Activated T-helper 1 cell treated with anti-CD3 and anti-CD28 coated beads, Interleukin-12 subunit alpha, Interleukin-12 subunit beta, Interleukin-2, Interleukin-4 antibody, amounts not matched to agents 30 ng/mL and 10 ng/mL and 1 ng/mL, durations not matched to agents 14 hours and 24 hours and 36 hours (primary cell): ENCODE data around the gene ADGRE3. TPM values are rescaled to one million over a fixed set of nuclear protein-coding genes. Genes with fewer than 3 reads are reported as not detected.
"Not testable (repeated sequence)": the region's sequence is repeated elsewhere in the genome, so short reads cannot be mapped to it uniquely, and the experiment has no call there.

Experiments used
- DNase-seq: peaks from one replicate; pipeline ENCODE4 v3.0.0; 2021; ENCODE audit warnings: low spot score
- H3K27ac Mint-ChIP-seq: one replicate; pipeline ENCODE4 v1.8.0; 2021; ENCODE audit warnings: mild to moderate bottlenecking, mixed read lengths
- H3K27me3 Mint-ChIP-seq: one replicate; pipeline ENCODE4 v1.8.0; 2022; ENCODE audit warnings: mild to moderate bottlenecking, moderate library complexity, mixed read lengths; ENCODE audit not compliant: insufficient read depth
- H3K36me3 Mint-ChIP-seq: one replicate; pipeline ENCODE4 v1.8.0; 2021; ENCODE audit warnings: low read depth, mixed read lengths
- H3K4me1 Mint-ChIP-seq: one replicate; pipeline ENCODE4 v1.8.0; 2021; ENCODE audit warnings: low read depth, mixed read lengths
- H3K4me3 Mint-ChIP-seq: one replicate; pipeline ENCODE4 v1.8.0; 2021; ENCODE audit warnings: mild to moderate bottlenecking, moderate library complexity, mixed read lengths
- H3K9me3 Mint-ChIP-seq: one replicate; pipeline ENCODE4 v1.8.0; 2021; ENCODE audit warnings: mixed read lengths
- intact Hi-C: fragments of 100-400 bp; cut with micrococcal nuclease; formaldehyde crosslinking; loops from one replicate; pipeline ENCODE4 v1.15.1; 2024
- total RNA-seq: library from RNA; stranded (reverse); gene quantifications from 2 replicates; pipeline ENCODE4 v1.2.3, GENCODE V29; 2022

Gene ADGRE3
- total RNA-seq, 1 donor from 2014 or later: not detected

DNA sequence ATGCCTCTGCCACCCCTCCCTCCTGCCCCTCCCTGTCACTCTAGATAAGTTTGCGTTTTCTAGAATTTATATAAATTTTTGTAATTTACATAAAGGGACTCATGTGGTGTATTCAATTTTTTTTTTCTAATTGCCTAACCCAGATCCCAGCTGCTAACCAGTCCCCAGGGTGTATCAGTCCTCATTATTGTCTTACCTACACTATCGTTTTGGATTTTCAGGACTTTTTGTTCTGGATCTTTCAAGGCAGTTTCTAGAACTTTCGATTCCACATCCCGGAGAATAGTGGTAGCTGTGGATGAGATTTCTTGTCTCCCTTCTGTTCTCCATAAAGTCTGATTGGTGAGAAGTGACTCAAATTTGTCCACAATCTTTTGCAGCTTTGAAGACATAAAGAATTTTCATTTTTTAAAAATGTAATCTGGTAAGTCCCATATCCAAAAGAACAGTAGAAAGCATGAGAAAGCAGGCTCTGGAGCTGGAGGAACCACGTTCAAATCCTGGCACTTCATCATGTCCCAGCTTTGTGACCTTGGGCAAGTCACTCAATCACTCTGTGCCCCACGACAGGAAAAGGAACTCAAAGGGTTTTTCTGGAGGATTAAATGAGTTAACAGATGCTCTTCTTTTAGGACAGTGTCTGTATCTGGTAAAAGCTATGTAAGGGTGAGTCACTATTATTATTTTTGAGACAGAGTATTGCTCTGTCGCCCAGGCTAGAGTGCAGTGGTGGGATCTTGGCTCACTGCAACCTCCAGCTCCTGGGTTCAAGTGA is 19.7 kb downstream of the ADGRE3 start:
- H3K4me1 Mint-ChIP-seq: no peaks in the 10 kb centered on the region
- H3K4me3 Mint-ChIP-seq: no peak overlapping the region
- H3K36me3 Mint-ChIP-seq: no peaks in the 10 kb centered on the region
- DNase-seq: no peak
- no peak overlapping the region for H3K27ac Mint-ChIP-seq
- intact Hi-C loops: no loop called here
- H3K27me3 Mint-ChIP-seq: no peaks in the 10 kb centered on the region
- no peaks in the 10 kb centered on the region for H3K9me3 Mint-ChIP-seq

DNA sequence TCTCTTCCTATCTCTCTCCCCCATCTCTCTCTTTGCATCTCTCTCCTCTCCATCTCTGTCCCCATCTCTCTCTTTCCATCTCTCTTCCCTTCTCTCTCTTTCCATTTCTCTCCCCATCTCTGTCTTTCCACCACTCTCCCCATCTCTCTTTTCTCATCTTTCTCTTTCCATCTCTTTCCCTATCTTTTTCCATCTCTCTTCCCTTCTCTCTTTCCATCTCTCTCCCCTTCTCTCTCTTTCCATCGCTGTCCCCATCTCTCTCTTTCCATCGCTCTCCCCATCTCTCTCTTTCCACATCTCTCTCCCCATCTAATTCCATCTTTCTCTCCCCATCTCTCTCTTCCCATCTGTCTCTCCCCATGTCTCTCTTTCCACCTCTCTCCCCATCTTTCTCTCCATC is 24.5 kb downstream of the ADGRE3 start:
- Mint-ChIP-seq H3K36me3 (no peaks in the 10 kb centered on the region), H3K27ac (no peak overlapping the region), H3K4me1 (no peaks in the 10 kb centered on the region), H3K9me3 (no peaks in the 10 kb centered on the region), H3K4me3 (no peak overlapping the region), H3K27me3 (peaks cover 1% of the 10 kb centered on the region)
- intact Hi-C loops: no loop called here
- no peak for DNase-seq

DNA sequence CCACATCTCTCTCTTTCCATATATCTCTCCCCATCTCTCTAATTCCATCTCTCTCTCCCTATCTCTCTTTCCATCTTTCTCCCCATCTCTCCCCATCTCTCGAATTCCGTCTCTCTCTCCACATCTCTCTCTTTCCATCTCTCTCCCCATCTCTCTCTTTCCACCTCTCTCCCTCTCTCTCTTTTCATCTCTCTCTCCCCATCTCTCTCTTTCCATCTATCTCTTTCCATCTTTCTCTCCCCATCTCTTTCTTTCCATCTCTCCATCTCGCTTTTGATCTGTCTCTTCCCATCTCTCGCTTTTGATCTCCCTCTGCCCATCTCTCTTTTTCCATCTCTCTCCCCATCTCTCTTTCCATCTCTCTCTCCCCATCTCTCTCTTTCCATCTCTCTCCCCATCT is 25.6 kb downstream of the ADGRE3 start:
- H3K27ac Mint-ChIP-seq: no peak overlapping the region
- H3K36me3 Mint-ChIP-seq: no peaks in the 10 kb centered on the region
- H3K9me3 Mint-ChIP-seq: no peaks in the 10 kb centered on the region
- H3K27me3 Mint-ChIP-seq: peaks cover 1% of the 10 kb centered on the region
- no peak overlapping the region for H3K4me3 Mint-ChIP-seq
- no peak for DNase-seq
- H3K4me1 Mint-ChIP-seq: no peaks in the 10 kb centered on the region
- intact Hi-C loops: no loop called here

DNA sequence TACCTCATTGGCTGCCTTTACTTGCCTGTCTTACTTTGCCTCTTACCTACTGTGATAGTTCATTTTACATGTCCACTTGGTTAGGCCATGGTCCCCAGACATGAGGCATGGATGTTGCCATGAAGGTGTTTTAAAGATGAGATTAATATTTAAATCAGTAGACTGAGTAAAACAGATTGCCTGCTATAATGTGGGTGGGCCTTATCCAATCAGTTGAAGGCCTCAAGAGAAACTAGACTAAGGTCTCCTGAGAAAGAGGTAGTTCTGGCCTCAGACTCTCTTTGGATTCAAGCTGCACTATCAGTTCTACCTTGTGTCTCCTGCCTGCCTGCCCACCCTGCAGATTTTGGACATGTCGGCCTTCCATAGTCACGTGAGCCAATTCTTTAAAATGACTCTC is 26.1 kb downstream of the ADGRE3 start:
- no peak for DNase-seq
- Mint-ChIP-seq H3K27ac (no peak overlapping the region), H3K9me3 (no peaks in the 10 kb centered on the region), H3K4me1 (no peaks in the 10 kb centered on the region), H3K27me3 (peaks cover 1% of the 10 kb centered on the region), H3K4me3 (no peak overlapping the region), H3K36me3 (no peaks in the 10 kb centered on the region)
- intact Hi-C loops: no loop called here

DNA sequence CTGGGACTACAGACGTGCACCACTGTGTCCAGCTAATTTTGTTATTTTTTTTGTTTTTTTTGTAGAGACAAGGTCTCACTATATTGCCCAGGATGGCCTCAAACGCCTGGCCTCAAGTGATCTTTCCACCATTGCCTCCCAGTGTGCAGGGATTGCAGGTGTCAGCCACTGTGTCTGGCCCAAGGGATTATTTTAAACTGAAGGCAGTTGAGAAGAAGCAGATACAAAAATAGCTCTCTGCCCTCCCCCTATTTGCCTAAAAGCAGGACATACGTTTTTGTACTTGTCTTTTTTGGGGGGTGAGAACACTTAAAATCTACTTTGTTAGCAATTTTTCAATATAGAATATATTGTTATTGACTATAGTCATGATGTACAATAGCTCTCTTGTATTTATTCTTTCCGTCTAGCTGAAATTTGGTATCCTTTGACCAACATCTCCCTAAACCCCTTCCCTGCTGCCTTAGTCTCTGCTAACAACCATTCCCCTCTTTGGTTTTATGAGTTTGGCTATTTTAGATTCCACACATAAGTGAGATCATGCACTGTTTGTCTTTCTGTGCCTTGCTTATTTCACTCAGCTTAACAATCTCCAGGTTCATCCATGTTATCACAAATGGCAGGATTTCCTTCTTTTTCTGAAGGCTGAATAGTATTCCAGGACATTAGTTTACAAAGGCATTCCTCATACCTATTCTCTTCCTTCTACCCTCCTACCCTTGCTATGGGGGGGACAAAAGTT is 34.9 kb downstream of the ADGRE3 start:
- Mint-ChIP-seq H3K9me3 (peaks cover 13% of the 10 kb centered on the region), H3K4me1 (no peaks in the 10 kb centered on the region), H3K27ac (no peak overlapping the region), H3K36me3 (no peaks in the 10 kb centered on the region), H3K27me3 (peaks cover 1% of the 10 kb centered on the region), H3K4me3 (no peak overlapping the region)
- intact Hi-C loops: no loop called here
- no peak for DNase-seq

DNA sequence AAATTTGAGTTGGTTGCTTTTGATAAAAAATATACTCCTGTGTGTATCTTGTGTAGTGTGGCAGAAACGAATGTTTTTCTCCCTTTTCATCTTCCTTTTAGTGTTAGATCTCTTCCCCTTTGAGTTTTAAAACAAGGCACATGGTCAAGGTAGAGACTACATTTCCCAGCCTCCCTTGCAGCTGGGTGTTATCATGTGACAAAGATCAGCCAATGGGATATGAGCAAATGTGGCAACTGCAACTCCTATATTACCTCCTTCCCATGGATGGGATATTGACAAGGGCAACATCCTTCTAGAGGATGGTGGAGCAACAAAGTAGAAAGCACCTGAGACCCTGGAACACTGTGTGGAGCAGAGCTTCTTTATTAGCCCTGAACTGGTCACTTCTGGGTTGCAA is 42.4 kb downstream of the ADGRE3 start:
- Mint-ChIP-seq H3K27ac (no peak overlapping the region), H3K4me3 (no peak overlapping the region), H3K9me3 (peaks cover 9% of the 10 kb centered on the region), H3K4me1 (no peaks in the 10 kb centered on the region), H3K27me3 (peaks cover 3% of the 10 kb centered on the region), H3K36me3 (peaks cover 1% of the 10 kb centered on the region)
- intact Hi-C loops: no loop called here
- DNase-seq: no peak

DNA sequence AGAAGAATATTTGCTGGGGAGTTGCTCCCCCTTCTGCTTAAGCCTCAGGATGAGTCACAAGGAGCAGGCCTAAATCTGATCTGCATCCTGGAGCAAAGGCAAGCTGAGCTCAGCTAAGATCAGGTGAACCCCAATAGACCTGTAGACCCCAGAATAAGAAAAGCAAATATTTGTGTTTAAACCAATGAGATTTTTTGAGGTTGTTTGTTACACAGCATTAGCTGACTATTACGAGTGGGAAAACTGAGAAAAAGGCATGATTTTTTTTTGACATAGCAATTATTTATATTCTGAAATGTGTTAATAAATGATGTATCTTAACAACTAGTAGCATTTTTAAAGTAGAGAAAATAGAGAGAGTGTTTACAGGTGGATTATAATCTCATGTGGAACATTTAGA is 45.1 kb downstream of the ADGRE3 start:
- H3K27me3 Mint-ChIP-seq: peaks cover 2% of the 10 kb centered on the region
- no peak overlapping the region for H3K4me3 Mint-ChIP-seq
- peaks cover 13% of the 10 kb centered on the region for H3K9me3 Mint-ChIP-seq
- no peaks in the 10 kb centered on the region for H3K4me1 Mint-ChIP-seq
- no peak for DNase-seq
- H3K27ac Mint-ChIP-seq: no peak overlapping the region
- intact Hi-C loops: no loop called here
- peaks cover 1% of the 10 kb centered on the region for H3K36me3 Mint-ChIP-seq

DNA sequence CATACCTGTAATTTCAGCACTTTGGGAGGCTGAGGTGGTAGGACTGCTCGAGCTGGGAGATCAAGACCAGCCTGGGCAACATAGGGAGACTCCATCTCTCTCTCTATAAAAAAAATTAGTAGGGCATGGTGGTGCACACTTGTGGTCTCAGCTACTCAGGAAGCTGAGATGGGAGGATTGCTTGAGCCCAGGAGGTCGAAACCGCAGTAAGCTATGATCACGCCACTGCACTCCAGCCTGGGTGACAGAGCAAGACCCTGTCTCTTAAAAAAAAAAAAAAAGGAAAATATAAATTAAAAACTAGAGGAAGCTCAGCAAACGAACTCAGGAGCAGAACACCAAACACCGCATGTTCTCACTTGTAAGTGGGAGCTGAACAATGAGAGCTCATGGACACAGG is 50.2 kb downstream of the ADGRE3 start:
- intact Hi-C loops, H3K27ac Mint-ChIP-seq, H3K36me3 Mint-ChIP-seq, H3K27me3 Mint-ChIP-seq, H3K4me3 Mint-ChIP-seq, DNase-seq, H3K4me1 Mint-ChIP-seq: not testable (repeated sequence)
- peaks cover 14% of the 10 kb centered on the region for H3K9me3 Mint-ChIP-seq

DNA sequence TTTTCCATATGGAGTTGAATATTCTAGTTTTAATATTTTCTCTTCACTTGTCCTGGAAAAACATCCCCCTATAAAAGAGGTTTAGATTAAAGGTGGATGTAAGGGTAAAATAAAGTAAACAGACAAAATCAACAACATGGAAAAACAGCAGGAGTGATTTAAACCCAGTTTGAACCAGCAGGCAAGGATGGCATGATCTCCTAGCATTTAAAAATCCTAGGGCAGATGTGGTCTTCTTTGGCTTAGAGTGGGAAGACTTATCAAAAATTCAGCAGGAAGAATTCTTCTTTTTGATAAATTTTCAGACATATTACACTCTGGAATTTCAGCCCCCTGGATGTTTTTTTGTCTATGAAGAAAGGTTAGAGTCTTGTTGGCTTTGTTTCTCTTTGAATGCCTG is 55.2 kb downstream of the ADGRE3 start:
- intact Hi-C loops: no loop called here
- Mint-ChIP-seq H3K4me1 (no peaks in the 10 kb centered on the region), H3K36me3 (no peaks in the 10 kb centered on the region), H3K27ac (no peak overlapping the region), H3K9me3 (peaks cover 17% of the 10 kb centered on the region), H3K4me3 (no peak overlapping the region), H3K27me3 (no peaks in the 10 kb centered on the region)
- DNase-seq: no peak

DNA sequence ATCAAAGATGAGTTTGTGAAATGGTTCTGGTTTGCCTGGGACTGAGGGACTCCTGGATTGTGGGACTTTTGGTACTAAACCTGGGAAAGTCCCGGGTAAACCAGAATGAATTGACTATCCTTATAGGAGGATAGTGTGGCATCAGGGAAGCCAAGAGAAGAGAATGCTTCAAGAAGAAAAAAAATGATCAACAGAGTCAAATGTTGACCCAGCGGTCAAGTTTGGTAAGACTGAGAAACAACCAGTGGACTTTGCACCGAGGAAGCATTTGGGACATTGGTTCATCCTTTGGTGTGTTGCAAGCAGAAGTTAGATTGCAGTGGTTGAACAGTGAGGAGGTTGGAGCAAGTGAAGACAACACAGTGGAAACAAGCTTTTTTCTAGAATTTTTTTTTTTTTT is 58.2 kb downstream of the ADGRE3 start:
- Mint-ChIP-seq H3K4me3 (no peak overlapping the region), H3K27me3 (no peaks in the 10 kb centered on the region), H3K9me3 (peaks cover 17% of the 10 kb centered on the region), H3K4me1 (no peaks in the 10 kb centered on the region), H3K27ac (no peak overlapping the region), H3K36me3 (no peaks in the 10 kb centered on the region)
- no peak for DNase-seq
- intact Hi-C loops: no loop called here

DNA sequence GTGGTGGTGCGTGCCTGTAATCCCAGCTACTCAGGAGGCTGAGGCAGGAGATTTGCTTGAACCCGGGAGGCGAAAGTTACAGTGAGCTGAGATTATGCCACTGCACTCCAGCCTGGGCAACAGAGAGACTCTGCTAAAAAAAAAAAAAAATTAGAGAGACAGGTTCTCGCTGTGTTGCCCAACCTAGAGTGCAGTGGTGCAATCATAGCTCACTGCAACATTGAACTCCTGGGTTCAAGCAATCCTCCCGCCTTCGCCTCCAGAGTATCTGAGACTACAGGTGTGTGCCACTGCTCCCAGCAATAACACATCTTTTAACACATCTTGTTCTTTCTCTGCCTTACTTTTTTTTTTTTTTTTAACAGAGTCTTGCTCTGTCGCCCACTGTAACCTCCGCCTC is 59.0 kb downstream of the ADGRE3 start:
- DNase-seq: no peak
- Mint-ChIP-seq H3K4me1 (no peaks in the 10 kb centered on the region), H3K4me3 (no peak overlapping the region), H3K27me3 (no peaks in the 10 kb centered on the region), H3K36me3 (no peaks in the 10 kb centered on the region), H3K27ac (no peak overlapping the region), H3K9me3 (peaks cover 17% of the 10 kb centered on the region)
- intact Hi-C loops: no loop called here

DNA sequence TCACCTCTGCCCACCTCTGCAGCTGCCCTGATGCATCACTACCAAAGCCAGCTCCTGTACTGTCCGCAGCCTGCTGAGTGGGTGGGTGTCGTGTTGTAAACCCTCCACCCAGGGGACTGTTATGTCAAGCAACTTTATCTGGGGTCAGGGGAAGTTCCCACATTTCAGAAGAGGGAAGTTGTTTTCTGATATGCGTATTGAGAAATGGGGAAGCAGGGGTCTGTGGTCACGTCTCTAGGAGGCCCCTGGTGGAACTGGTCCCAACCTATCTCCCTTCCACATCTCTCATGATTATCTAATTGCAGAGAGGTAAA is 60.6 kb downstream of the ADGRE3 start:
- intact Hi-C loops: no loop called here
- Mint-ChIP-seq H3K36me3 (no peaks in the 10 kb centered on the region), H3K9me3 (peaks cover 7% of the 10 kb centered on the region), H3K27me3 (no peaks in the 10 kb centered on the region), H3K27ac (no peak overlapping the region), H3K4me3 (no peak overlapping the region), H3K4me1 (no peaks in the 10 kb centered on the region)
- DNase-seq: no peak

DNA sequence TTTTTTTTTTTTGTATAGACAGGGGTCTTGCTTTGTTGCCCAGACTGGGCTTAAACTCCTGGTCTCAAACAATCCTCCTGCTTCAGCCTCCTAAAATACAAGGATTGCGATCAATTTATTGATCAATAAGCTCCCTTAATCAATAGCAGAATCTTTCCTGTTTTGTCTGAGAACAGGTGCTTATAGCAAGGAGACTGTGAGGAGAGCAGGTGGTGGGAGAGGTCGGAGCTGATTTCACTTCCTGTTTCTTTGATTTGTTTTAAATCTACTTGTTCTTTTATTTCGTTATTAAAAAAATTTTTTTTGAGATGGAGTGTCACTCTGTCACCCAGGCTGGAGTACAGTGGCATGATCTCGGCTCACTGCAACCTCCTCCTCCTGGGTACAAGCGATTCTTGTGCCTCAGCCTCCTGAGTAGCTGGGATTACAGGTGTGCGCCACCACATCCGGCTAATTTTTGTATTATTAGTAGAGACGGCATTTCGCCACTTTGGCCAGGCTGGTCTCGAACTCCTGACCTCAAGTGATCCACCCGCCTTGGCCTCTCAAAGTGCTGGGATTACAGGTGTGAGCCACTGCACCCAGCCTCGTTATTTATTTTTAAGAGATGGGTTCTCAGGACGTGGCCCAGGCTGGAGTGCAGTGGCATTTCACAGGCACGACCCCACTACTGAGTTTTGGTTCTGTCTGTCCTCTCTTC is 61.1 kb downstream of the ADGRE3 start:
- DNase-seq, H3K4me3 Mint-ChIP-seq, H3K27me3 Mint-ChIP-seq, H3K9me3 Mint-ChIP-seq, H3K4me1 Mint-ChIP-seq, intact Hi-C loops, H3K36me3 Mint-ChIP-seq, H3K27ac Mint-ChIP-seq: not testable (repeated sequence)
